GM23248 (cell line): ENCODE measurements around the gene FEM1B.

Source experiments
- EZH2 ChIP-seq: fragments of 200-600 bp; sonication (generic); IDR thresholded peaks from 2 replicates; pipeline ENCODE4 v1.6.1; 2018; ENCODE audit warnings: antibody characterized with exemption, mild to moderate bottlenecking; ENCODE audit not compliant: insufficient read depth, poor library complexity, severe bottlenecking
- EZH2phosphoT487 ChIP-seq: fragments of 200-600 bp; sonication (generic); IDR thresholded peaks from 2 replicates; pipeline ENCODE4 v1.6.1; 2018; ENCODE audit warnings: antibody characterized with exemption, moderate library complexity, mild to moderate bottlenecking, low read depth; ENCODE audit not compliant: insufficient read depth

- no peak for TF ChIP-seq EZH2
- no peak for TF ChIP-seq EZH2phosphoT487
Observed at GRCh38 chr15:68315495-68316031, 38.0 kb downstream of the FEM1B start.
